GM19240 (cell line): Measurements from ENCODE around the gene ACTR2.
"Not testable (repeated sequence)": the region's sequence is repeated elsewhere in the genome, so short reads cannot be mapped to it uniquely, and the experiment has no call there.

ENCODE experiments used
- DNase-seq: peaks from one replicate; pipeline ENCODE4 v3.0.0; 2011; ENCODE audit warnings: low spot score; ENCODE audit not compliant: insufficient read length

ACTR2 gene

DNA sequence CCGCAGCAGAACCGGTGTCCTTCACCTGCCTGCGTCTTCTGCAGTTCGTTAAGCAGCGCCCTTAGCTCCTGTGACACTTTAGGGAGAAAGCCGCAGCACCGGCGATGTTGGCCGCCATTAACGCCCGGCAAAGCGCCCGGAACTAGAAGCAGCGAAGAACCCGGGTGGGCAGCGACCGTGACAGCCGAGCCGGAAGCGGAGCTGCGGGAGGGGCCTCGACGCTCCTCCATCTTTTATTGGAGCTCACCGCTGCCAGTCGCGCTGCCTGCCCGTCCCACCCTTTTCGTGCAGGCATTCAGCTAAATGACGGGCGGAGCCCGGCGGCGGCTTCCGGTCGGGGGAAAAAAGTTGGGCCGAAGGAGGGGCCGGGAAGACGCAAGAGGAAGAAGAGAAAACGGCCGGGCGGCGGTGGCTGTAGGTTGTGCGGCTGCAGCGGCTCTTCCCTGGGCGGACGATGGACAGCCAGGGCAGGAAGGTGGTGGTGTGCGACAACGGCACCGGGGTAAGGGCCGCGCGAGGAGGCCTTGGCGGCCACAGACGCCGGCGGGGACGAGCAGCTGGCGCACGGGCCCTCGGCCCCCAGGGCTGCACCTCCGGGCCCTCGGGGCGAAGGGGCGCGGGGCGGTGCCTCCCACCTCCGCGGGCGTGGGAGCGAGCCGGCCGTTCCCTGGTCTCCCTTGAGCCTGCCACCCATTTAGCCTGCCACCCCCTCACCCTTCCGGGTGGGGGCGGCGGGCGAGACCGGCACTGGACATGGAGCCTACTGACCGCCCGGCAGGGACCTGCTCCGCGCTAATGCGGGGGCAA lies at the start of gene ACTR2:
Gene ACTR2 (plus strand): TSS at position 376 of the 807 bp plus-strand sequence. CDS start 79 bp downstream, at position 455.
- DNase-seq: peak; percentile 41

DNA sequence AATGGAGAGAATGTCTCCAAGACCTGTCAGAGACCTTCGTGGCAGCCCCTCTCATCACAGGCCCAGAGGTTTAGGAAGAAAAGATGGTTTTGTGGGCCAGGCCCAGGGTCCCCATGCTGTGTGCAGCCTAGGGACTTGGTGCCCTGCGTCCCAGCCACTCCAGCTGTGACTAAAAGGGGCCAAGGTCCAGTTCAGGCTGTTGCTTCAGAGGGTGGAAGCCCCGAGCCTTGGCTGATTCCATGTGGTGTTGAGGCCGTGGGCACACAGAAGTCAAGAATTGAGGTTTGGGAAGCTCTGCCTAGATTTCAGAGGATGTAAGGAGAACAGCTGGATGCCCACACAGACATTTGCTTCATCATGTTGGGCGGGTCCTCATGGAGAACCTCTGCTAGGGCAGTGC lies 45.1 kb upstream of the ACTR2 start:
- no peak for DNase-seq

GRCh38 chr2:65183406-65183805 lies 44.2 kb upstream of the ACTR2 start:
- not testable (repeated sequence) for DNase-seq

DNA sequence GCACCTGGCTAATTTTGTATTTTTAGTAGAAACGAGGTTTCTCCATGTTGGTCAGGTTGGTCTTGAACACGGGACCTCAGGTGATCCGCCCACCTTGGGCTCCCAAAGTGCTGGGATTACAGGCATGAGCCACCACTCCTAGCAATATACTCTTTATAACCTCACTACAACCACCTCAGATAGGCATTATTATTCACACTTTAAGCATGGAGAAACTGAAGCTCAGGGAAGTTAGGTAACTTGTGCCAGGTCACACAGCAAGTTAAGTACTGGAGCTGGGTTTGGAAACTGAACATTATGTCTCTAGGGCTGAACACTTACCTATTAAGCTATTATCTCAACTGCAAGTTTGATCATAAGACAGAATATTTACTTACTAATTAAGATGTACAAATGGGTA lies 42.6 kb upstream of the ACTR2 start:
- DNase-seq: no peak

GRCh38 chr2:65186093-65186868 lies 41.4 kb upstream of the ACTR2 start:
- no peak for DNase-seq

- peak; percentile 38 for DNase-seq
Observed at GRCh38 chr2:65186872-65187851, 40.5 kb upstream of the ACTR2 start.

GRCh38 chr2:65193446-65193845 lies 34.2 kb upstream of the ACTR2 start:
- no peak for DNase-seq

DNA sequence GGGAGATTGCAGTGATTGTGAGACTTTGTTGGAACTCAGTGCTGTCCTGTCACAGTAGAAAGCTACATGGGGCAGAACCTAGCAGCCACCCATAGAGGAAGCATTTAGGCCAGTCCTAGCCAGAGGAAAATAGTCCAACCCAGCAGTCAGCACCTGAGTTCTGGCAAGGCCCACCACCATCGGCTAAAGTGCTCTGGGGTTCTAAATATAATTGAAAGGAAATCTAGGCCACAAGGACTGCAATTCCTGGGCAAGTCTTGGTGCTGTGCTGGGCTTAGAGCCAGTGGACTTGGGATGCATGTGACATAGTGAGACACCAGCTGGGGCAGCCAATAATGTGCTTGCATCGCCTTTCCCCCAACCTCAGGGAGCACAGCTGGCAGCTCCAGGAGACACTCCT lies 28.9 kb upstream of the ACTR2 start:
- DNase-seq: no peak

- no peak for DNase-seq
Observed at GRCh38 chr2:65199166-65199565, 28.5 kb upstream of the ACTR2 start.

- no peak for DNase-seq
Observed at GRCh38 chr2:65199891-65200290, 27.7 kb upstream of the ACTR2 start.

GRCh38 chr2:65204461-65205210 lies 23.0 kb upstream of the ACTR2 start:
- no peak for DNase-seq

DNA sequence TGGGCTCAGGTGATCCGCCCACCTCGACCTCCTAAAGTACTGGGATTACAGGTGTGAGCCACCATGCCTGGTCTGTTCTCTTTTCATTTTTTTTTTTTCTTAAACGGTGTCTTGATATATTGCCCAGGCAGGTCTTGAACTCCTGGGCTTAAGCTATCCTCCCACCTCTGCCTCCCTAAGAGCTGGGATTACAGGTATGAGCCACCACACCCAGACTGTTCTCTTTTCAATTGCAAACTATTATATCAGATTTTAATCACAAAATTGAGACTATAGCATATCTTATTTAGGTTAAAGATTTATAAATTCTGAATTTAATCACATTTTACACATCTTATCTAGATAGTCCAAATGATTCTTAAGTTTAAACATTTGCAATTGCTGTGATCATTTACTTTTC lies 15.5 kb upstream of the ACTR2 start:
- DNase-seq: no peak

DNA sequence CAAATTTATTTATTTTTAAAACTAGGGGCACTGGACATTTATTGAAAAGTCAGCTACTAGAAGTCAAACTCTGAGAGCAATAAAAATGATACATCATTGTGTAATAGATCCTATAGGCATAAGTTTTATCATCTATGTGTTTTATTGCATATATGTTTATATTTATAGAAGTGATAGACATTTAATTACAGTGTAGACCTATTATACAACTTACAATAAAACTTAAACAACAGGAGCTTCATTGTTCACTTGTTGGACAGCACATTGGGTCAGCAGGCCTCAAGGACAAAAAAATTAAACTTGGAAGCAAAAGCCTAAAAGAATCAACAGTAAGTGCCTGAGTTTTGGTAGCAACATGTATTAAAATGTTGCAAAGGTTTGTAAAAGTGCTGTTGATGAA lies 15.0 kb upstream of the ACTR2 start:
- DNase-seq: no peak

GRCh38 chr2:65213035-65213434 lies 14.6 kb upstream of the ACTR2 start:
- no peak for DNase-seq

- no peak for DNase-seq
Observed at GRCh38 chr2:65214361-65214760, 13.3 kb upstream of the ACTR2 start.

GRCh38 chr2:65214843-65215242 lies 12.8 kb upstream of the ACTR2 start:
- no peak for DNase-seq

DNA sequence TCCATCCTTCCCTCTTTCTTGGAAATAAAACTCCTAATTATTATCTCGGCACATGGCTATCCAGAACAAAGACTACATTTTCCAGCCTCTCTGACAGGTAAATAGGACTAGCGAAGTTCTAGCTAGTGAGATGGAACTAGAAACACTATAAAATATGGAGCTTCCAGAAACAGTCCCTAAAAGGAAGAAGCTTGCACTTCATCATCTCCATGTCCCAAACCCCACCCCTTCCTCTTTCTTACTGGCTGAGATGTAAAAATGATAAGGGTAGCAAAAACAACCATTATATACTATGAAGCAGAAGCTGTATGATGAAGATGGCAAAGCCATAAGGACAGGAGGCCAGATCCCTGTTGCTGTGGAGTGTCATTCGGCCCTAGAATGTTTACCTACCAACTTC lies 11.7 kb upstream of the ACTR2 start:
- no peak for DNase-seq

DNA sequence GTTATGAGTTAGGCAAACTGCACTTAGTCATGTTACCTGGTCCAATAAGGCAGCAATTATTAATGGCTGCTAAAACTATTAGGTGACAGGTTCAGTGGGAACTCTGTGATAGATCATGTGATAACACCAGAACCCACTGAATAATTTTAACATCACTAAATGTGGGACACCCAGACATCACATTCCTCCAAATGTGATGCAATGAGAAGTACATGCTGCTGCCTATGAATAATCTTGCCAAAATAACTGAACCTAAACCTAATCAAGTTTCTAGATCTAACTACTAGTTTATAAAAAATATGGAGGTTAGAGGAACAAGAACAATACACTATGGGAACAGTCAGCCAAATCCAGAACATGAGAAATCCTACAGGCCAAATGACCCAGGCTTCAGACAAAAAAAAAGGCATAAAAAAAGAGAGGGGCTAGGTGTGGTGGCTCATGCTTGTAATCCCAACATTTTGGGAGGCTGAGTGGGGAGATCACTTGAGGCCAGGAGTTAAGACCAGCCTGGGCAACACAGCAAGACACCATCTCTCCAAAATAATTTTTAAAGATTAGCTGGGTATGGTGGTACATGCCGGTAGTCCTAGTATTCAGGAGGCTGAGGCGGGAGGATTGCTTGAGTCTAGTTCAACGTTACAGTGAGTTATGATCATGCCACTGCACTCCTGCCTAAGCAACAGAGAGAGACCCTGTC lies 7.0 kb upstream of the ACTR2 start:
- no peak for DNase-seq

- DNase-seq: not testable (repeated sequence)
Observed at GRCh38 chr2:65221275-65221674, 6.4 kb upstream of the ACTR2 start.

DNA sequence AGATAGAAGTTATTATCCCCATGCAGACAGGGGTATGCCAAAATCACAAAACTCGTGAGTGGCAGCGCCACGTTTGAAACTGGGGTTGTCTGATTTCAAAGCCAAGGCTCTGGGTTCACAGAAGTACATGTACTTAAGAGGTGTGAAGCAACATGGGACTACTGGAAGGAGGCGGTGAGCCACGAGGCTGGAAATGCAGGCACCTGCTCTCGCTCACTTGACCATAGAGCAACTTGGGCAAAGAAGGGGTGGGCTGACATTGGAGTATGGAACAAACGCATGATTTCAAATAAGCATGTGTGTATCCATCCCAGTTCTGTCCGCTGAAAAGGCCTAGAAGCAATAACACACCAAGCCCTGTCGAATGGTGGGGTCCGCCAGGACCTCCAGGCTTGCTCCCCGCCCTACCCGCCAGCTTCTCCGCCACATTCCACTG lies 593 bp upstream of the ACTR2 start:
- no peak for DNase-seq
